ENCODE results near the gene GSDME.

GSDME gene

GRCh38 chr7:24783698-24784097 is 26.4 kb upstream of the GSDME start:
- Histone ChIP-seq H3K4me3 (ENCODE audit: low read length) (no peak overlapping the region), H3K9me2 (replicated peaks; ENCODE audit: insufficient read depth, low read length) (no peaks in the 10 kb centered on the region), H3K9ac (ENCODE audit: low read length) (no peak overlapping the region), H3K27me3 (replicated peaks; ENCODE audit: insufficient read depth, low read length) (no peaks in the 10 kb centered on the region), H3K9me3 (replicated peaks; ENCODE audit: insufficient read depth, low read length) (no peaks in the 10 kb centered on the region), H4K20me1 (ENCODE audit: insufficient read depth, low read length) (no peaks in the 10 kb centered on the region), H3K36me3 (replicated peaks; ENCODE audit: insufficient read depth, low read length) (no peaks in the 10 kb centered on the region), H3K27ac (ENCODE audit: low read length) (no peak overlapping the region), H3K79me2 (ENCODE audit: low read length) (no peaks in the 10 kb centered on the region), H3F3A (ENCODE audit: insufficient read depth, low read length) (no peaks in the 10 kb centered on the region), H3K4me1 (ENCODE audit: low read length) (no peaks in the 10 kb centered on the region), H3K4me2 (ENCODE audit: low read depth, low read length) (no peak overlapping the region), H2AFZ (ENCODE audit: low read length) (no peak overlapping the region)
- TF ChIP-seq EZH2 (optimal IDR thresholded peaks at IDR 0.05; ENCODE audit: low read depth, low read length): no peak
- no peak for TF ChIP-seq EZH2phosphoT487 (IDR thresholded peaks at IDR 0.05; ENCODE audit: low read length)
- no peak for TF ChIP-seq CTCF (IDR thresholded peaks at IDR 0.05; ENCODE audit: low read length)
- no peak for DNase-seq

- Histone ChIP-seq H3K4me2 (ENCODE audit: low read depth, low read length) (no peak overlapping the region), H3K27ac (ENCODE audit: low read length) (no peak overlapping the region), H2AFZ (ENCODE audit: low read length) (no peak overlapping the region), H3K36me3 (replicated peaks; ENCODE audit: insufficient read depth, low read length) (no peaks in the 10 kb centered on the region), H3F3A (ENCODE audit: insufficient read depth, low read length) (no peaks in the 10 kb centered on the region), H3K4me1 (ENCODE audit: low read length) (no peaks in the 10 kb centered on the region), H3K9me2 (replicated peaks; ENCODE audit: insufficient read depth, low read length) (no peaks in the 10 kb centered on the region), H3K4me3 (ENCODE audit: low read length) (no peak overlapping the region), H3K9ac (ENCODE audit: low read length) (no peak overlapping the region), H3K79me2 (ENCODE audit: low read length) (no peaks in the 10 kb centered on the region), H3K9me3 (replicated peaks; ENCODE audit: insufficient read depth, low read length) (no peaks in the 10 kb centered on the region), H4K20me1 (ENCODE audit: insufficient read depth, low read length) (no peaks in the 10 kb centered on the region), H3K27me3 (replicated peaks; ENCODE audit: insufficient read depth, low read length) (no peaks in the 10 kb centered on the region)
- no peak for DNase-seq
- no peak for TF ChIP-seq EZH2phosphoT487 (IDR thresholded peaks at IDR 0.05; ENCODE audit: low read length)
Measured at GRCh38 chr7:24781106-24781505, 23.8 kb upstream of the GSDME start.

- no peaks in the 10 kb centered on the region for H3F3A ChIP-seq (ENCODE audit: insufficient read depth, low read length)
- H3K36me3 ChIP-seq (replicated peaks; ENCODE audit: insufficient read depth, low read length): no peaks in the 10 kb centered on the region
- no peaks in the 10 kb centered on the region for H4K20me1 ChIP-seq (ENCODE audit: insufficient read depth, low read length)
- H3K79me2 ChIP-seq (ENCODE audit: low read length): no peaks in the 10 kb centered on the region
- no peak overlapping the region for H3K27ac ChIP-seq (ENCODE audit: low read length)
- DNase-seq: no peak
- H3K4me3 ChIP-seq (ENCODE audit: low read length): no peak overlapping the region
- H3K9me2 ChIP-seq (replicated peaks; ENCODE audit: insufficient read depth, low read length): no peaks in the 10 kb centered on the region
- no peak overlapping the region for H3K4me2 ChIP-seq (ENCODE audit: low read depth, low read length)
- no peaks in the 10 kb centered on the region for H3K4me1 ChIP-seq (ENCODE audit: low read length)
- H3K9ac ChIP-seq (ENCODE audit: low read length): no peak overlapping the region
- no peaks in the 10 kb centered on the region for H3K9me3 ChIP-seq (replicated peaks; ENCODE audit: insufficient read depth, low read length)
- H3K27me3 ChIP-seq (replicated peaks; ENCODE audit: insufficient read depth, low read length): no peaks in the 10 kb centered on the region
- H2AFZ ChIP-seq (ENCODE audit: low read length): no peak overlapping the region
- TF ChIP-seq CTCF (IDR thresholded peaks at IDR 0.05; ENCODE audit: low read length): no peak
- TF ChIP-seq EZH2 (optimal IDR thresholded peaks at IDR 0.05; ENCODE audit: low read depth, low read length): no peak
- TF ChIP-seq EZH2phosphoT487 (IDR thresholded peaks at IDR 0.05; ENCODE audit: low read length): no peak
Measured at GRCh38 chr7:24779283-24779655, 22.0 kb upstream of the GSDME start.

GRCh38 chr7:24778543-24779282 is 21.4 kb upstream of the GSDME start:
- no peaks in the 10 kb centered on the region for H3K79me2 ChIP-seq (ENCODE audit: low read length)
- H4K20me1 ChIP-seq (ENCODE audit: insufficient read depth, low read length): no peaks in the 10 kb centered on the region
- TF ChIP-seq EZH2phosphoT487 (IDR thresholded peaks at IDR 0.05; ENCODE audit: low read length) (no peak), EZH2 (optimal IDR thresholded peaks at IDR 0.05; ENCODE audit: low read depth, low read length) (no peak), CTCF (IDR thresholded peaks at IDR 0.05; ENCODE audit: low read length) (no peak)
- no peak for DNase-seq
- no peaks in the 10 kb centered on the region for H3K27me3 ChIP-seq (replicated peaks; ENCODE audit: insufficient read depth, low read length)
- no peak overlapping the region for H3K4me2 ChIP-seq (ENCODE audit: low read depth, low read length)
- H3K4me3 ChIP-seq (ENCODE audit: low read length): no peak overlapping the region
- no peaks in the 10 kb centered on the region for H3K36me3 ChIP-seq (replicated peaks; ENCODE audit: insufficient read depth, low read length)
- no peak overlapping the region for H3K9ac ChIP-seq (ENCODE audit: low read length)
- no peak overlapping the region for H3K27ac ChIP-seq (ENCODE audit: low read length)
- no peaks in the 10 kb centered on the region for H3F3A ChIP-seq (ENCODE audit: insufficient read depth, low read length)
- no peaks in the 10 kb centered on the region for H3K4me1 ChIP-seq (ENCODE audit: low read length)
- H2AFZ ChIP-seq (ENCODE audit: low read length): no peak overlapping the region
- H3K9me3 ChIP-seq (replicated peaks; ENCODE audit: insufficient read depth, low read length): no peaks in the 10 kb centered on the region
- H3K9me2 ChIP-seq (replicated peaks; ENCODE audit: insufficient read depth, low read length): no peaks in the 10 kb centered on the region

All from MM.1S (cell line).